G401.6 (cell line): ENCODE measurements around the gene RNF31.

Experiments used
- FAIRE-seq: peaks from 2 replicates; lab custom pipeline; 2012; peaks lifted over from hg19 to GRCh38; lab: Jason Lieb, UNC

RNF31 gene

DNA sequence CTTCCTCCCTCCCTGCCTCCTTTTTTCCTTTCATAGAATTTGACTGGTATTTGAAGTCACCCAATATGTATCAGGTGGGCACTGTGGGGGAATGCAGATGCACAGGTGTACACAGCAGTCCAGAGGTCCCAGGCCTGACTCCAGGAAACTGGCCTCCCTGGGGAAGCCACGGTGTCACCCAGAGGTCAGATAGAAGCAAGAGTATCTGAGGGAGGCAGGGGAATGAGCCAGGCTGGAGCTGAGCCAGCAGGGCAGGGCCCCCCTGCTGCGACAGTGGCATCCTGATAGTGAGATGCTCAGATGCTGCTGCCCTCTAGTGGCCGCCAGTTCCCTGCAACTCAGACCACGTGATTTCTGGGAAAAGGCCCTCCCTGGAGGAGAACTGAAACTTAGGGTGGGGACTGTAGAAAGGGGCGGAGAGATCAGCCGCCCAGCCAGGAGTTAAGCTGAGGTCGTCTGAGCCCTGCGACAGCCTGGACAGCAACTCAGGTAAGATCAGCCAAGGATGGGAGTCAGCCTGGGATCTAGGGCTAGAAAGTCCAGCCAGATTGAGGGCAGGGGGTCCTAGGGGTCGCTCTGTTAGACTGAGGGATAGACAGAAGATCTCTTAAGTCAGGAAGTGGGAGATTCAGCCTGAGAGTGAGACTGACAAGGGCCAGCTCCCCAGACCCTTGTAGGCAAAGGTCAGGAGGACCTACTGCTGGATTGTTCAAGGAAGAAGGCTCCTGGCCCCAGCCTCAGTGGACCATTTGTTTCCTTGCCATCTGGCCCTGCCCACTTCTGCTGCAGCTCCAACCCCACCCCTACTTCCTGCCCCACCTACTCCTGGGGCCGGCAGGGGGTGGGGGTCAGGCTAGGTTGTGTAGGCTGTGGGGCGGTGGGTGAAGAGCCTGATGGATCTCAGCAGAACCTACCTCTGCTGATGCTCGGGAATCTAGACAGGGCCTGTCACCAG lies 13.8 kb downstream of the RNF31 start, which contains the start of gene IRF9:
Gene IRF9 (plus strand): TSS at position 416 of the 955 bp plus-strand sequence. CDS start 880 bp downstream, outside the sequence.
- peak; percentile 91 for FAIRE-seq

DNA sequence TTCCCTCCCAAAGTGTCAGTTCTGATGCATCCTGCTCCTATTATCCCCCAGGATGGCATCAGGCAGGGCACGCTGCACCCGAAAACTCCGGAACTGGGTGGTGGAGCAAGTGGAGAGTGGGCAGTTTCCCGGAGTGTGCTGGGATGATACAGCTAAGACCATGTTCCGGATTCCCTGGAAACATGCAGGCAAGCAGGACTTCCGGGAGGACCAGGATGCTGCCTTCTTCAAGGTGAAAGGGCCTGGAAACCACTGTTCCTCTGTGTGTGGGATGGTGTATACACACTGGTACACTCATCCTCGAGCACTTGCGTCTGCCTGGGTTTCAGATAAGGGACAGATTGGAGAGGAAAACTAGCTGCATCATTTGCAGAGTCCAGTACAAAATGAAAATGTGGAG lies 14.8 kb downstream of the RNF31 start:
- no peak for FAIRE-seq

DNA sequence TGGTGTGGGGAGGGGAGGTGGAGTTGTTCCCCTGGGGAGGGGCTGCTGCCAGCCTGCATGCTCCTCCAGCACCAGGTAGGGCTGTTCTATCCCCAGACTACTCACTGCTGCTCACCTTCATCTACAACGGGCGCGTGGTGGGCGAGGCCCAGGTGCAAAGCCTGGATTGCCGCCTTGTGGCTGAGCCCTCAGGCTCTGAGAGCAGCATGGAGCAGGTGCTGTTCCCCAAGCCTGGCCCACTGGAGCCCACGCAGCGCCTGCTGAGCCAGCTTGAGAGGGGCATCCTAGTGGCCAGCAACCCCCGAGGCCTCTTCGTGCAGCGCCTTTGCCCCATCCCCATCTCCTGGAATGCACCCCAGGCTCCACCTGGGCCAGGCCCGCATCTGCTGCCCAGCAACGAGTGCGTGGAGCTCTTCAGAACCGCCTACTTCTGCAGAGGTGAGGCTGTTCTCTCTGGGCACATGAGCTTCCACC lies 17.3 kb downstream of the RNF31 start:
- FAIRE-seq = no peak

GRCh38 chr14:24165785-24166184 lies 18.5 kb downstream of the RNF31 start:
- no peak for FAIRE-seq

DNA sequence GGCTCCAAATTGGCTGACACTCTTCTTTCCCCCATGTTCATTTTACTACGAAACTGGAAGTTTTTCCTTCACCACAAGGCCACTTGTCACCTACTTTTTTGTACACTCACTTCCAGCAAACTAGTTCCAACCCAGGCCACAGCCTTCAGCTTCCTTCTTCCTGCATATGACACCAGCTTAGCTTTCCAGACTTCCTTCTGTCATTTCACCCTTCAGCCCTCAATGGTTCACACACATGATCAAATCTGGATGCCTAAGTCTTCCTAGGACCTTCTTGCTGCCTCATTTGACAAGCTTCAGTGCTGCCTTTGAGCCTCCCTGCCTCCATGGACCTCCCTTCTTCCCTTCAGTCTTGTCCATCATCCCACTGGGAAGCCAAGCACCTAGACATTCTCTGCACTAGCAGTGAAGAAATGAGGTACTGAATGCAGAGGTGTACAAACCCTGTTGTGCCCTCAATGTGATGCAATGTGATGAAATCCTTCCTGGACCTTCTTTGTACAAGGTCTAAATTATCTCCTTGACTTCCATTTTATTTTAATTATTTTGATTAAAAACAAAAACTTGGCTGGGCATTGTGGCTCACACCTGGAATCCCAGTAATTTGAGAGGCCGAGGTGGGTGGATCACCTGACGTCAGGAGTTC lies 20.3 kb downstream of the RNF31 start:
- FAIRE-seq = no peak

GRCh38 chr14:24171422-24172260 lies 24.3 kb downstream of the RNF31 start, which contains the start of gene REC8:
Gene REC8 (plus strand): TSS chr14:24172080. CDS start chr14:24172553, 473 bp downstream.
- no peak for FAIRE-seq

DNA sequence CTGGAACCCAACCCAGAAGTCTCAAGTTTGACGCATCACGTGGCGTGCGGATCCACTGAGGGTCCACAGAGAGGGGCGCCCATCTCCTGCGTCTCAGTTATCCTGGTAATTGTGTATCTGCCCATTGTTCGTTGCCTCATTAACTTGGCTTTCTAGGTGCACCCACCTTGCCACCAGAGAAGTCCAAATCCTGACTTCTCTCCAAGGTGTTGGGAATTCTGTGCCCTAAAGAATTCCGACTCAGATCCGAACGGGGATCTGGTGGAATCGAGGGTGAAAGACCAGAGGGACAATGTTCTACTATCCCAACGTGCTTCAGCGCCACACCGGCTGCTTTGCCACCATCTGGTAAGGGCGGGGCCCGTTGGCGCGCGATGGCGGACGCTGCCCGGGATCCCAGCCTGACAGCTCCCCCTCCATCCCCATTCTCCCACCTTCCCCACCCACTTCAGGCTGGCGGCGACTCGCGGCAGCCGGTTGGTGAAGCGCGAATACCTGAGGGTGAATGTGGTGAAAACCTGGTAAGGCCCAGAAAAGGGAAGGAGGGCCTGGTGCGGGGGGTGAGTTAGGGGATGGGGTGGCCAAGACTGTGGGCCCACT lies 25.1 kb downstream of the RNF31 start:
- no peak for FAIRE-seq

- no peak for FAIRE-seq
These were observed 25.6 kb downstream of the RNF31 start for GRCh38 chr14:24172871-24173281.

DNA sequence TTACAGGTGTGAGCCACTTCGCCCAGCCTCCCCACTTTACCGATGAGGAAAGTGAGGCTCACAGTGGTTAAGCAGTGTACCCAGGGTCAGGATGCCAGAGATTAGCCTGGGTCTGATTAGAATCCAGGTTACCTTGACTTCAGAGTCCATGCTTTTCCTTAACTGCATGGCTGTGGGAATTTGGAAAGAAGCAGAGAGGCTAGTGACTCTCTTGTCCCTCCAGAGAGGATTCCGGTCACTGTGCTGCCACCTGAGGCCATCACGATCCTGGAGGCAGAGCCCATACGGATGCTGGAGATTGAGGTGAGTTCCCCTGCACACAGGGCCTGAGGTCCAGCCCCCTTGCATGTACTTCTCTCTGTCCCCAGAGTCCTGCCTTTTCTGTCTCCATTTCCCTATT lies 29.3 kb downstream of the RNF31 start:
- FAIRE-seq = no peak

DNA sequence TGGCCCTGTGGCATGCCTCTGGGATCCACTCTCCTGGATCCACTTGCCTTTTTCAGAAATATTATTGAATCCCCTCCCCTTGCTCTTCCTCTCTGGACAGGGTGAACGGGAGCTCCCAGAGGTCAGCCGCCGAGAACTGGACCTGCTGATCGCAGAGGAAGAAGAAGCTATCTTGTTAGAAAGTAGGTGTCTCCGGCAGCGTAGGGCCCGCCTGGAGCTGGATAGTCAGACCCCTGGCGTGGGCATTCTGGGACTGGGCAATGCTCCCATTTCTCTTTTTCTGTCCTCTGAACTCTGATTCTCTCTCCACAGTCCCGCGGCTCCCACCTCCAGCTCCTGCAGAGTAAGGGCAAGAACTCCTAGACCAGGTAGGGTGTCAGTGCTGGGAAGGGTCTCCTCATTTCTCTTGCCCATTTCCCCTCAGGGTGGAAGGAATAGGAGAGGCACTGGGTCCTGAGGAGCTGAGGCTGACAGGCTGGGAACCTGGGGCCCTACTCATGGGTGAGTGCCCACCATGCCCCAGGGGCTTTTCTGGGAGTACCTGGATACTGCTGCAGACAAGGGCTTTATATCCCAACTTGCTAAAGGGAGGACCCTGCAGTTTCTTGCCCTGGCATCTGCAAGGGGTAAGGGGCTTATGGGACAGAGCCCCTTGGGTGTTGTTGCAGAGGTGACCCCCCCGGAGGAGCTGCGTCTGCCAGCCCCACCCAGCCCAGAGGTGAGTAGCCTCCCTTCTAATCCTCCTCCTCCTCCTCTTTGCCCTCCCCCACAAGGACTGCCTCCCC lies 29.9 kb downstream of the RNF31 start:
- no peak for FAIRE-seq

DNA sequence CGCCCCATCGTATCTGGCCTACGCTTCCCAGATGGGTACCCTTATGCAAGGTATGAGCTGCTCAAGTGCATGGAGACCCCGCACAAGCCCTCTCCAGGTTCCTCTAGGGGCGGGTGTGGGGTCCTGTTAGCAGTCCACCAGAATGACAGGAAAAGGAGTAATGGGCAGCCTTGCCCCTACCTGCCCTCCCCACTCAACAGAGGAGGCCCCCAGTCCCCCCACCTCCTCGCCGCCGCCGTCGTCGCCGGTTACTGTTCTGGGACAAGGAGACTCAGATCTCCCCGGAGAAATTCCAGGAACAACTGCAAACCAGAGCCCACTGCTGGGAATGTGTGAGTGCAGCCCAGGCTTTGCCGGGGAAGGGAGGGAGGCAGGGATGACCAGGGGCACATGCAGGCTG lies 30.6 kb downstream of the RNF31 start:
- no peak for FAIRE-seq

DNA sequence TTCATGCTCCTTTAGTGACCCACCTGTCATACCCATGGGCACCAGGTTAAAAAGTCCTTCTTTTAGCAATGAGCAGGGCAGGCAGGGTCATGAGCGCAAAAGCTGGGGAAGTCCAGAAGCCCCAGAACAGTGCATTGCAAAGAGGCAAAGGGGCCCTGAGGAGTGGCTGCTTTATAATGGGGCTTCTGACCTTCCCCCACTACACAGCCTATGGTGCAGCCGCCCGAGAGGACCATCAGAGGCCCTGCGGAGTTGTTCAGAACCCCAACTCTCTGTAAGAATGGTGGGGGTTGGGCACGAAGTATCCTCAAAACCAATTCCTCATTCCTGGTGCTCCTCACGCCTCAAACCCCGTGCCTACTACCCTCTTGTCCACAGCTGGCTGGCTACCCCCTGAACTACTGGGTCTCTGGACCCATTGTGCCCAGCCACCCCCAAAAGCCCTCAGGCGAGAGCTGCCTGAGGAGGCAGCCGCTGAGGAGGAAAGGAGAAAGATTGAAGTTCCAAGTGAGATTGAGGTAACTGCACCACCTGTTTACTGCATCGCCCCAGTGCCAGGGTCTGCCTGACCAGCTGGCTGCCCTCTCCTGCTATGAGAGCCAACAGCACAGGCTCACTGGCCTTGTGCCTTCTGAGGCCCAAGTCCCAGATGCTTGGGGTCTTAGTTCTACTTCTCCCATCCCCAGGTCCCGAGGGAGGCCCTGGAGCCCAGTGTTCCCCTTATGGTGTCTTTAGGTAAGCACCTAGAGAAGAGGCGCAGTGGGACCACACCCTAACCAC lies 31.3 kb downstream of the RNF31 start:
- FAIRE-seq = no peak

DNA sequence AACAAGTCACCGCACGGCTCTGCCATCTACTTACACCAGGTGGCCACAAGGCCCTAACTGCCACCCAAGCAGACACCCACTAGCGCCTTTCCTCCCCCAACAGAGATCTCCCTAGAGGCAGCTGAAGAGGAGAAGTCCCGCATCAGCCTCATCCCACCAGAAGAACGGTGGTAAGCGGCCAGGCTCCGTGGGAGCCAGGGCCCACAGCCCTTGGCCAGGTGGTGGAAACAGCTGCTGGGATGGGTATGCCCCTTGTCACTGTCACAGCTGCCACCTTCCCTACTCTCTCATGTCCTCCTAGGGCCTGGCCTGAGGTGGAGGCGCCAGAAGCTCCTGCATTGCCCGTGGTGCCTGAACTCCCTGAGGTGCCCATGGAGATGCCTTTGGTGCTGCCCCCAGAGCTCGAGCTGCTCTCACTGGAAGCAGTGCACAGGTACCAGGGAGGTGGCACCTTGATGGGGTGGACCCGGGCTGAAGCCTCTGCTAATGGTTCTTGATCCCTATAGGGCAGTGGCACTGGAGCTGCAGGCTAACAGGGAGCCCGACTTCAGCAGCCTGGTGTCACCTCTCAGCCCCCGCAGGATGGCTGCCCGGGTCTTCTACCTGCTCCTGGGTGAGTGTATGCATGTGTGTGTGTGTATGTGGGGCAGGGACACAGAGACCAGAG lies 32.1 kb downstream of the RNF31 start:
- FAIRE-seq = no peak

DNA sequence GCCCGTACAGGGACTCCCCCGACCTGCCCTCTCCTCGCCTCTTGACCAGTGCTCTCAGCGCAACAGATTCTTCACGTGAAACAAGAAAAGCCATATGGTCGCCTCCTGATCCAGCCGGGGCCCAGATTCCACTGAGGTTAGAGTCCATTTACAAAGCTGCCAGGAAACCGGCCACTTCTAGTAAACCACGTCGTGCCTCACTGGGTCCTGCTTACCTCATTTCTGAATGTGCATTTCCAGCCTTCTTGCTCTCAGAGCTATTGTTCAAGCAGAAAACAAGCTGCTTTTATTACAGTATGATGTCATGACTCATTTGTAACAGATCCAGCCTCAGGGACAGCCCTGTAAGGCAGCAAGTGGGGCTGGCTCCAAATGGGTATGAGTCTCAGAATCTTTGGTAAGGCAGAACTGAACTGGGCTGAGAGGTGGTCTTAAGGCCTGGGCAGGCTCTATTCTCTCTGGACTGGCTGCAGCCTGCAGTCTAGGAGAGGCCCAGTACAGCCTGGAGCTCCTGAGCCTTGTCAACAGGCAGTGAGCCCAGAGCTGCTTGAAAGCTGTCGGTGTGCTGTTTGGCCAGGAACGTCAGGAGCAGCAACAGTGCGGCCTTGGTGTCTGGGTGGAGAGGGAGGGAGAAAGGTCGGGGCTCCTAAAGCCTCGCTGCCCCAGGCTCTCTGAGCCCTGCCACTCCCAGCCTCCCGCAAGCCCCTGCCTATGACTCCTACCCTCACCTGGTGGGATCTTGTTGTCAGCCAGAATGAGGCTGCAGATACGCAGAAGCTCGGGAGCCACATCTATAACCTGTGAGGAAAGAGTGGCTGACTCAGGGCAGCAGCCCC lies 32.9 kb downstream of the RNF31 start:
- FAIRE-seq = no peak

GRCh38 chr14:24181371-24182077 lies 34.2 kb downstream of the RNF31 start:
- FAIRE-seq = no peak

DNA sequence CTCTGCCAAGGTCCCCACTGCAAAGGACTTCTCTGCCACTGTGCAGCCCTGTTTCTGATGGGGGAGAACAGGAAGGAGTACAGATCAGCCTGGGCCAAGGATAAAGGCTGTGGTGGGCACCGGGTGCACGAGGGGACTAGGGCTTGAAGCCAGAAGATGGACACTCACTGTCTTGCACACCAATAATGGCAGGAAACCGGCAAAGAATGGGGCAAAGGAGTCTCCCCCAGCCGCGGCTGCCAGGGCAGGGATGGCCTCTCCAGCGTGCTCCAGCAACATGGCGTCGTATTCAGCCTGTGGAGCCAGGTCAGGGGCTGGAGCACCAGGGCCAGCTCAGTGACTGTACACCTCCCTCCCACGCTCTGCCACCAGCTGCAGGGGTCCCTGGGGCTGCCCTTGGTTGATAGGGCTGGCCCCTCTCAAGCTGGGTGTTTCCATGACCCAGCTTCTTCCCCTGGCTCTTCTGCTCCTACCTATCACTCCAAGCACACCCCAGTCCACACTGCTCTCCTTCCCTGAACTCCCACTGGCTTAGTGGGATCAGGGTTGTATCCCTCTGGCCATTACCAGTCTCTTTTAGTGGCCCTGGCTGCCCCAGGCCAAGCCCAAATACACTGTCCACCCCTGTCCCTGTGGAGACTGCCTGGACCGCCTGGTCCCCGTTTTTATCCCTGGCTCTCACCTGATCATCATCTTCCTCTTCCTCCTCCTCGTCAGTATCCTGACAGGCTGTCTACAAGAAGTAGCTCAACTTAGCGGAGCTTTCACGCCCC lies 35.0 kb downstream of the RNF31 start:
- no peak for FAIRE-seq

DNA sequence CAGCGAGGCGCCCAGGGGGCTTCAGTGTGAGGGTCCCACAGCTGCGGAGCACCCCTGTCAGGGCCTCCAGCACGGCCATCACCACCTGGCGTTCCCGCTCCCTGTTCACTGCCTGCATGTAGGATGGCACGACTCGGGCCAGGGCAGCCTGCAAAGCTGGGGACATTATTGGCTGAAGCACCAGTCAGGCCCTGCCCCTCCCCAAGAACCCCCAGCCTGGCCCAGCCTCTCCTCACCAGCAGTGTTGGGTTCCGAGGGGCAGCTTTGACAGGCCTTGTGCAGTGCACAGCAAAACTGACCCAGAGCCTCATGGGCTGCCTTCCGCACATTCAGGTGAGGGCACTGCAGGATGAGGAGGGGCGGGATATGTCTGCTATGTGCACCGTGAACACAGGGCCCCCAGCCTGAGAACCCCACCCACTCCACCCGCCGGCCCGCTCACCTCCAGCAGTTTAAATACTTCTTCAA lies 35.8 kb downstream of the RNF31 start:
- FAIRE-seq = no peak
